Bronchial epithelial cell (primary cell): ENCODE measurements around the gene LONP2. TPM values are rescaled to one million over a fixed set of nuclear protein-coding genes. Genes with fewer than 3 reads are reported as not detected.

Experiments used
- DNase-seq: peaks from one replicate; pipeline ENCODE4 v3.0.0-alpha.2; 2010; ENCODE audit warnings: low read depth
- FAIRE-seq: peaks from 2 replicates; lab custom pipeline; 2011; peaks lifted over from hg19 to GRCh38; lab: Jason Lieb, UNC
- H3K27me3 ChIP-seq: 2 replicates; pipeline ENCODE4 v1.5.1; 2011; ENCODE audit warnings: low read length; ENCODE audit not compliant: control insufficient read depth, insufficient read depth
- H3K36me3 ChIP-seq: 2 replicates; pipeline ENCODE4 v1.5.1; 2011; ENCODE audit warnings: low read length; ENCODE audit not compliant: control insufficient read depth, insufficient read depth
- H3K4me3 ChIP-seq: 2 replicates; pipeline ENCODE4 v1.5.1; 2011; ENCODE audit warnings: mild to moderate bottlenecking, low read depth, low read length, control low read depth
- total RNA-seq: library from RNA; depleted of rRNA; stranded (reverse); fragments of >200 nt; gene quantifications from 2 replicates; pipeline ENCODE4 v1.2.1, GENCODE V29; 2014
- TF ChIP-seq, protein P1 (sequence below): IDR thresholded peaks from 2 replicates; pipeline ENCODE4 v1.5.1; 2011; ENCODE audit warnings: mild to moderate bottlenecking, moderate library complexity, low read length, control low read depth, inconsistent platforms; ENCODE audit not compliant: insufficient read depth, severe bottlenecking

Gene LONP2
- total RNA-seq, 1 donor from 2014 or later = 41.9 TPM

DNA sequence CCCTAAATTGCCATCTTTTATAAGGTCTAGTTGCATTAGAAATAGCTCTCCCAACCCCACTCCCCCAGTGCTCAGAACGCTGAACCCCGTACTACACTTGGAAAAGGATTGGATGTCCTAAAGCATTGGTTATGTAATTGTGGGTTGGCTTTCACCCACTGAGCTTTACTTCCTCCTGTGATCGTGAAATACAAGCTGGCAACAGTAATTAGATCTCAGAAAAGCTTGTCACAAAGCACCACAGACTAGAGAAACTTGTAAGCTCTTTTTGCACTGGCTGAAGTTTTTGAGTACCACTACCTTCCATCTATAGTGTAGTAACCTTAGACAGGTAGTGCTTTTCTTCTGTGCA, 86.7 kb downstream of the LONP2 start:
- DNase-seq = no peak
- FAIRE-seq = no peak
- TF ChIP-seq, protein P1, sequence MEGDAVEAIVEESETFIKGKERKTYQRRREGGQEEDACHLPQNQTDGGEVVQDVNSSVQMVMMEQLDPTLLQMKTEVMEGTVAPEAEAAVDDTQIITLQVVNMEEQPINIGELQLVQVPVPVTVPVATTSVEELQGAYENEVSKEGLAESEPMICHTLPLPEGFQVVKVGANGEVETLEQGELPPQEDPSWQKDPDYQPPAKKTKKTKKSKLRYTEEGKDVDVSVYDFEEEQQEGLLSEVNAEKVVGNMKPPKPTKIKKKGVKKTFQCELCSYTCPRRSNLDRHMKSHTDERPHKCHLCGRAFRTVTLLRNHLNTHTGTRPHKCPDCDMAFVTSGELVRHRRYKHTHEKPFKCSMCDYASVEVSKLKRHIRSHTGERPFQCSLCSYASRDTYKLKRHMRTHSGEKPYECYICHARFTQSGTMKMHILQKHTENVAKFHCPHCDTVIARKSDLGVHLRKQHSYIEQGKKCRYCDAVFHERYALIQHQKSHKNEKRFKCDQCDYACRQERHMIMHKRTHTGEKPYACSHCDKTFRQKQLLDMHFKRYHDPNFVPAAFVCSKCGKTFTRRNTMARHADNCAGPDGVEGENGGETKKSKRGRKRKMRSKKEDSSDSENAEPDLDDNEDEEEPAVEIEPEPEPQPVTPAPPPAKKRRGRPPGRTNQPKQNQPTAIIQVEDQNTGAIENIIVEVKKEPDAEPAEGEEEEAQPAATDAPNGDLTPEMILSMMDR = no peak
- H3K4me3 ChIP-seq = no peak overlapping the region
- peaks cover 6% of the 10 kb centered on the region for H3K36me3 ChIP-seq
- no peaks in the 10 kb centered on the region for H3K27me3 ChIP-seq

DNA sequence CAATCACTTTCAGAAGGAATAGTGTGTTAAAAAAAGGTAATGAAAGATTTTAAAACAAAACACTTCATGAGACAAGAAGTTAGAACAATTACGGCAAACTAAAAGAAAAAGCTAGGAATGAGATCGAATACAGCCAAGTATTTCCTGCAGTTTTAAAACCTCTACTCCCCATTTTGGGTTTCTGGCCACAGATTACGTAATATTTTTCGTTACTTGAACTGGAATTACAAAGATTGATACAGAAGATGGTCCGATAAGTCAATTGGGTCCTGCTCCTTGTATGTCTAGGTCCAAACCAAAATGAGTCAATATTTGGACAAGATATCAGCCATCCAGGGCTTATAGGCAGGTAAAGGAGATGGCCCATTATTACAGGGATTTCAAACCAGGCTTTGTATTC, 88.9 kb downstream of the LONP2 start:
- no peaks in the 10 kb centered on the region for H3K27me3 ChIP-seq
- TF ChIP-seq, protein P1 = no peak
- H3K36me3 ChIP-seq = peaks cover 6% of the 10 kb centered on the region
- FAIRE-seq (no peak), DNase-seq (no peak)
- H3K4me3 ChIP-seq = no peak overlapping the region

DNA sequence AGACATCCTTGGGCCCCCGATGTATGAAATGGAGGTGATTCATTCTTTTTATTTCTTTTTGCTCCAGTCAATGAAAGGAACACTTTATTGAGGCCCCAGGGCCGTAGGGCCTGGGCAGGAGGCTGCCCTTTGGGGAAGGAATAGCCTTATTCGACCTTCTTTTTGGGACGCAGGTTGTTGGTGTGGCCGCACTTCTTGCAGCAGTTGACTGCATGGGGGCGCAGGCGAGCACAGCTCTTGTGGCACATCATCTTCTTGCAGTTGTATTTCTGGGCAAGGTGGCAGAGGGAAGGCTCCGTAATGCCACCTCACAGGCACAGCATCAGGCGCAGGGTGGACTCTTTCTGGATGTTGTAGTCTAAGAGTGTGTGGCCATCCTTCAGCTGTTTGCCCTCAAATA, 90.2 kb downstream of the LONP2 start:
- FAIRE-seq (no peak), DNase-seq (no peak)
- Histone ChIP-seq H3K36me3 (peaks cover 6% of the 10 kb centered on the region), H3K4me3 (no peak overlapping the region), H3K27me3 (no peaks in the 10 kb centered on the region)
- TF ChIP-seq, protein P1 = peak; percentile 5

DNA sequence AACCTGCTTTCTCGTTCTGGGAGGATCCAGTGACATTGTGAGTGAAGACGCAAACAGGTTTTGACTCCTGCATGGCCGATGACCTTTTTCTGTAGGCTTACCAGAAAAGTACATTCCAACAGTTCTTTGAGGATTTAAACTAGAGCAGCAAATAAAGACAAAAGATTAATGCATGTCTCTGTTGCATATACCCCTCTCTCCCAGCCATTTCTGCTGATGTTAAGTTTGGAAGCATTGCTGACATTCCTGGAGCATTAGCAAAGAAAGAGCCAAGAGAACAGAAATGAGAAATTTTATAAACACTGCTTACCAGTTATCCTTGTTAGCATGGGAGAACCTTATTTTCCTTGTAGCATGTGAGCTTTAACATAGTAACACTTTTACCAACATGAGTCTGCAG, 91.9 kb downstream of the LONP2 start:
- TF ChIP-seq, protein P1 = no peak
- H3K27me3 ChIP-seq = no peaks in the 10 kb centered on the region
- H3K36me3 ChIP-seq = peaks cover 13% of the 10 kb centered on the region
- DNase-seq (no peak), FAIRE-seq (no peak)
- no peak overlapping the region for H3K4me3 ChIP-seq

DNA sequence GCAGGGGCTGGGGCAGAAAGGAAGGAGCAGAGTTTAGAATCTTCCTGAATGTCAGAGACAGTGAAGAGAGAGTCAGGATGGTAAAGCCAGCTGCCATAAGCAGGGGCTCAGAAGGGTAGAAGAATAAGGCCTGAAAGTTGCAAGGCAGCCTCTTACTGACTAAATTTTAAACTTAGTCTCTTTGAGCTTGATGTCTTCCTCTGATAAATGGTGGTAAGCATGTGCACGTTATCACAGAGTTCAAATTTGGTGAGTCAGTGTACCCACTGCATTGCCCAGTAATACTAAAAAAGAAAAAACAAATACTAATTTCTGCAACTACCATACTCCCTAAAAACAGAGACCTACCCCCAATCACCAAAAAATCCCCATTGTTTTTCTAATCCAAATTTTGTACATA, 96.0 kb downstream of the LONP2 start:
- H3K36me3 ChIP-seq = peaks cover 14% of the 10 kb centered on the region
- no peak for DNase-seq
- no peak overlapping the region for H3K4me3 ChIP-seq
- FAIRE-seq = no peak
- no peaks in the 10 kb centered on the region for H3K27me3 ChIP-seq
- TF ChIP-seq, protein P1 = no peak

DNA sequence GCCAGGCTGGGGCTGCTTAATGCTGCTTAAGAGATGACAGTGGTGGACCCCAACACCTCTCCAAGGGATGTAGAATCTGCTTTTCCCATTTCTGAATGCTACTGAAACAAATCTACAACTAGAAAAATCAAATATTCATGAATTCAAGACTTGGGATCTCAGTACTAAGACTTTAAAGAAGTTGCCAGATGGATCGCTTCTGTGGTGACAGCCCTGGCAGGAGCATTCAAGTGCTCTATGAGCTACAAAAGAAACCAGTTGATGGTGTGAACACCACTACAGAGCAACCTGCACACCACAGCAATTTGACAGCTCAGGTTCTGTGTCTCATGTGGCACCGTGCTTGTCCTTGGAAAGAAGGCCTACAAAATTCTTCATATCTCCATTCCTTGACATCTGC, 98.5 kb downstream of the LONP2 start:
- no peak overlapping the region for H3K4me3 ChIP-seq
- H3K36me3 ChIP-seq = peaks cover 13% of the 10 kb centered on the region
- DNase-seq = no peak
- no peaks in the 10 kb centered on the region for H3K27me3 ChIP-seq
- FAIRE-seq = no peak
- TF ChIP-seq, protein P1 = no peak
